ENCODE measurements around the gene TRAPPC3.

Gene TRAPPC3

DNA sequence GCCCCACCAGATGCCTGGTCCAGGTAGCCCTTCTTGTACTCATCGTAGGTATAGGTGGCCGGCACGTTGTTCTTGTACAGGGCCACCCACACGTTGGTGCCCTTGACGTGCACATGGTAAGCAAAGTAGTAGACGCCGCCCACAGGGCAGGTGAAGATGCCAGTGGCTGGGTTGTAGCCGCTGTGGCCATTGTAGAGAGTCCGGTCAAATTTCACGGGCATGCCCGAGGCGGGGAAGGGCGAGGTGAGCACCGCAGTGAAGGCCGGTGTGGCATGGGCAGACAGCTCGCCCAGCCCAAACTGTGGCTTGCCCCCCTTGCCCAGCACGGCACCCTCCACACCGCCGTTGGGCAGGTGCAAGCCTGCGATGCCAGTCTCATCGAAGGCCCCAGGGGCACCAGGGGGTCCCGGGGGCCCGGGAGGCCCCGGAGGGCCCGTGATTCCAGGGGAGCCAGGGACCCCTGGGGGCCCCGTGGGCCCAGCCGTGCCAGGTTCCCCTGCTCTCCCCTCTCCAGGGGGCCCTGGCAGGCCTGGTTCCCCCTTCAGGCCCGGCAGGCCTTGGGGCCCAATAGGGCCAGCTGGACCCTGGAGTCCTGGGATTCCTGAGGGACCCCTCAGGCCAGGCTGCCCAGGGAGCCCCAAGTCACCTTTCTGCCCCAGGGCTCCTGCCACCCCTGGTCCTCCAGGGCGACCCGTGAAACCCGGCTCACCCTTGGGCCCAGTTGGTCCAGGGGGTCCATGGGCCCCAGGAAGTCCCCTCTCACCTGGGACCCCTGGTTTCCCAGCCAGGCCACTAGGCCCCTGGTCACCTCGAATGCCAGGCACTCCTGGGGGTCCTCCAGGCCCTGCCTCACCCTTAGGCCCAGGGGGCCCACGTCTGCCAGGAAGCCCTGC is 51.3 kb downstream of the TRAPPC3 start:
- no peak for DNase-seq

DNA sequence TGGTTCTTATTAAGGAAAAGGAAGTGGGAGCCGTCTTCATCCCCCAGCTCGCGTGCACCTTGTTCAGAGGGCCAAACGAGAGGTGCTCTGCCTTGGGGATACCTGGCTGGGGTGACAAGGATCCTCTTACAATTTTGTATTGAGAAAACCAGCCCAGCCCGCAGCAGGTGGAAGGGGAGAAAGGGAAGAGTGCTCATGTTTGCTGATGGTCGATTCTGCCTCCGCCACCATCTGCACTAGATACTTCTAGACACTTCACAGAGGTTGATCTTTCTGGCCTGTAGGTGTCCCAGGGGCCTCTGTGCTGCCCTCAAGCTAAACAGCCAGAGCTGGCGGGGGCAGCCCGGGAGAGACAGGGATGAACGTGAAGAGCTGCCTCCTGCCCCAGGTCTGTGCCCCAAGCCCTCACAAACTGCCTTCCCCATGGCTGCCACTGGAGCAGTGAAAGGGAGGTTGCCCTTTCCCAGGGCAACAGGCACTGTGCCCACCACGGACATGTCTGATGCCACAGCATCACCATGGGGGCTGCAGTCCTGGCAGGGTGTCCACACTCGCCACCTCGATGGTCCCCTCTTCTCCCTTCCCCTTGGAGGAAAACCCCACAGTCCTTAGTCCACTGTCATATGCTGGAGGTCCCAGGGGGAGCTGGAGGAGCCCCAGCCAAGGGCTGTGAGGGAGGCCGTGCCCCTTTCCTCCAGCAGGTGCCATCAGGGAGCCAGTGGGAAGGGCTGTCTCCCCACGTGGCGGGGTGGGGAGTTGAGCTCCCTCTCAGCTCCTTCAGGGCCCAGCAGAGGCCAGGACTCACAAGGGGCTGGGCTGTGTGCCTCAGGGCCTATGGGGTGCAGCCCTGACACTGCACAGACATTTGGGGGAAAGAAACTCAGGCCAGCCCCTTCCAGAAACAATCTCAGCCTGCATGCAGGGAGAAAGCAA is 52.5 kb downstream of the TRAPPC3 start:
- peak; percentile 19 for DNase-seq

DNA sequence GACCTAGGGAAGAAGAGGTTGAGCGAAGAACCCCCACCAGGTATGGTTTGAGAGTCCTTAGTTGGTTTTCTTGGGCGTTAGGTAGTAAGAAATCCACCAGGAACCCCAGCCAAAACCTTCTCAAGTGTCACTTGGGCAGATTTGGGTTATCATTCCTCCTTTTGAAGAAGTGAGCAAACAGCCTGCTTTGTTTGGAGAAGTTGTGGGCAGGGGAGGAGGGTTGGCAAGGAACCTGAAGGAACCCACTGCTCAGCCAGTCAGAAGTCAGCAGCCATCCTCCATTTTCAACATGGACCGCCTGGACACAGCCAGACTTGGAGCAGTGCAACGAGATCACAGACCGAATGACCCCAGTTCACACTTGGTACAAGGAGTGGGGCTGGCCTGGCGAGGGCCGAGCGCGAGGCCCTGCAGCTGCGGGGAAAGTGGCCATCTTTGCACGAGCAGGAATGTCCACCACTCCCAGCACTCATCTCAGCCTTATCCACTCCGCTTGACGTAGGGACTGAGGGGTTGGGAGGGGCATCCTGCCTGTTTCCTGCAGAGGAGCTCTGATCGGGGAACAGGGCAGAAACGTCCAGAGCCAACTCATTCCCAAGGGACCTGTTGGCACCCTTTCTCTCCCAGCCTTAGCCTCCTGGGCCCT is 53.4 kb downstream of the TRAPPC3 start:
- no peak for DNase-seq

DNA sequence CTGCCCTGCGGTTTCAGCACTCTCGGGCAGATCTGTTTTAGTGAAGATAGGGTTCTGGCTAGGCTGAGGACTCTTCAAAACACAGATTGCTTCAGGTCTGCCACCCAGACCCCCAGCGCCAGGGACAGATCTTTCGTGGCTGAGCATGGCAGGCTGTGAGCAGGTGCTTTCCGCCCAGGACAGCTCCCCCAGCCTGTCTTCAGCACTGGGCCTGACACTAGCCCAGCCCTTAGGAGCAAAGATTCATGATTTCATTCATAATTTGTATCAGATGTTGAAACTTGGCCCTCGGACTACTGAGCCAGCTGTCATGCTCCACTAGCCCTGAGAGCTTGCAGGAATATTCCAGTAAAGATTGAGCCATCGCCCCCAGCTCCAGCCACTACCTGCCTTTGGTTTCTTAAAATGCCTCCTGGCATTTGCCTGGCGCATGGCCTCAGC is 54.6 kb downstream of the TRAPPC3 start:
- DNase-seq, result no peak

DNA sequence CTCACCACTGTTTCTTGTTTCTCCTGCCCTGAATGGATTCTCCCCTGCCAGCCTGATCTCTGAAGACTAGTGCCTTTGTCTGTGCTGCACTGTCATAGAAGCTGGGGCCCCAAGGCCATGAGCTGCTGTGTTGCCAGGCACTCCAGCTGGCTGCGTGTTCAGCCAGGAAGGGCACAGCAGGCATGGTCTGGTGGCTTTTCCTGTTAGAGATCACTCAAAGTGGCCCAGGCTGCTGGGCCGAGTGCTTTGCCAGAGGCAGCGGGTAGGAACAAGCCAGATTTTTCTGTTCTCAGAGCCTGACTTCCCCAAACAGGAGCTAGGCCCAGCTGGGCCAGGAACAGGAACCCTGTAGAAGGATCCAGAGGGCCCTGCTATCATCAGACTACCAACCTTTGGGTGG is 55.4 kb downstream of the TRAPPC3 start:
- no peak for DNase-seq

DNA sequence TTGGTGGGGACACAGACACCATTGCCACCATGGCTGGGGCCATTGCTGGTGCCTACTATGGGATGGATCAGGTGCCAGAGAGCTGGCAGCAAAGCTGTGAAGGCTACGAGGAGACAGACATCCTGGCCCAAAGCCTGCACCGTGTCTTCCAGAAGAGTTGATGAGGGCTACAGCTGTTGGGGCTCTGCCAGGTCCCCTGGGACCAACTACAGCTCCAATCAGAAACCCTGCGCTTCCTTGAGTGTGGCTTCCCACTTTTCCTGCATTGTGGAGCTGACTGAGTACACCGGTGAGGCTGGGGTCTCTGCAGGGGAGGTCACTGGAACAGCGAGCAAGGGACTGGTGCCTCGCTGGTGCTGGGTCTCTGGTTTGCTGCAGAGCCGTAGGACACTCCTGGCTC is 56.1 kb downstream of the TRAPPC3 start:
- DNase-seq, result no peak

DNA sequence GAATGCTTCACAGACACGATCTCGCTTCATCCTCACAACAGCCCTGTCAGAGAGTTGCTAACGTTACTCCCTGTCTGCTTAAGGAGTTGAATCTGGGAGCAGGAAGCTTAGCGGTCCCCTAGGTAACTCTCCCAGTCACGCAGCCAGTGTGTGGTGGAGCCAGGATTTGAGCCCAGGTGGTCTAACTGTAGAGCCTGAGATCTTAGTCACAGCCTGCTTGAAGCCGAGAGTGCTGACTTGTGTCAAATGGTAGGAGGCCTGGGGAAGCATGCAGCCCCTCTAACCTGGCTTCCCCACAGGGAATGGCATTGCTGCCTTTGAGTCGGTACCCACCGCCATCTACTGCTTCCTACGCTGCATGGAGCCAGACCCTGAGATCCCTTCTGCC is 56.5 kb downstream of the TRAPPC3 start:
- no peak for DNase-seq

DNA sequence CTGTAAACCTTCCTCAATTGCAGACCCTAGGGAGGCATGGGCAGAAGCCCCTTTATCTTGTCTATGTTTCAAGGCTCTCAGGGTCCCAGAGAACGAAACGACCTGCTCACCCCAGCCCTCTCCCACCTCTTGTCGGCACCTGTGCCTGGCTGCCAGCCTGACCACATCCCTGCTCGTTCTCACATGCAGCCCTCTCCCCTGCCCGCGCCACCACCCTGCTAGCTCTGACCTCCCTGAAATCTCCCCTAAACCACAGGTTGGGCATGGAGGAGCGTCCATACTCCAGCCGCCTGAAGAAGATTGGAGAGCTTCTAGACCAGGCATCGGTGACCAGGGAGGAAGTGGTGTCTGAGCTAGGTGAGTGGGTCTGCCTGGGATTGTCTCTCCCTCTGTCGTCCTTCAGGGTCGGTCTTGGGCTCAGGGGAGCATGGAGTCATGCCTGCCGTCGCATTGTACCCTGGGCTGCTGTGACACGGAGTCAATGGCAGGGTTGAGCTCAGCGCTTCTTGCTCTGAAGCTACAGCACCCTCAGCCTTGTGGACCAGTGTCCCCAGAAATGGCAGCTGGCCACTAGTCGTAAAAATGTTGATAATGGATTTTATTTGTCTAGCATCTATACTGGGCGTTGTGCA is 57.0 kb downstream of the TRAPPC3 start:
- DNase-seq, result no peak

DNA sequence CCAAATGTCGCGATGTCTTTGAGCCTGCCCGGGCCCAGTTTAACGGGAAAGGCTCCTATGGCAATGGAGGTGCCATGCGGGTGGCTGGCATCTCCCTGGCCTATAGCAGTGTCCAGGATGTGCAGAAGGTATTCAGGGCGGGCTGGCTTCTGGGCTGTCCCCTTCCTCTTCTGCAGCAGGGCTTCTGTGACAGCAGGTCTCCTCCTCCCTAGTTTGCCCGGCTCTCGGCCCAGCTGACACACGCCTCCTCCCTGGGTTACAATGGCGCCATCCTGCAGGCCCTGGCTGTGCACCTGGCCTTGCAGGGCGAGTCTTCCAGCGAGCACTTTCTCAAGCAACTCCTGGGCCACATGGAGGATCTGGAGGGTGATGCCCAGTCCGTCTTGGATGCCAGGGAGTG is 57.6 kb downstream of the TRAPPC3 start:
- no peak for DNase-seq

DNA sequence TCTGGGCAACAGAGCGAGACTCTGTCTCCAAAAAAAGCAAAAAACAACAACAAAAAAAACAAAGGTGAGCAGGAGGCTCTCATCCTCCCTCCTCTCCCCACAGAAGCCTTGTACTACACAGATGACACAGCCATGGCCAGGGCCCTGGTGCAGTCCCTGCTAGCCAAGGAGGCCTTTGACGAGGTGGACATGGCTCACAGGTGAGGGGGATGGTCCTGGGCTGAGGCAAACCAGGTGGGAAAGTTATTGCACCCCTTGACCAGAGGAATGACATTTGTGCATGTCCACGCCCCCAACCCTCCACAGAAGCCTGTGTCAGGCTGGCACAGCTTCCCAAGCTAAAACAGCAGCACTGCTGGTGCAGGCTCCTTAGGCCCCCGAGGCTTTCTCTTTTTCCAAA is 58.1 kb downstream of the TRAPPC3 start:
- DNase-seq, result no peak

DNA sequence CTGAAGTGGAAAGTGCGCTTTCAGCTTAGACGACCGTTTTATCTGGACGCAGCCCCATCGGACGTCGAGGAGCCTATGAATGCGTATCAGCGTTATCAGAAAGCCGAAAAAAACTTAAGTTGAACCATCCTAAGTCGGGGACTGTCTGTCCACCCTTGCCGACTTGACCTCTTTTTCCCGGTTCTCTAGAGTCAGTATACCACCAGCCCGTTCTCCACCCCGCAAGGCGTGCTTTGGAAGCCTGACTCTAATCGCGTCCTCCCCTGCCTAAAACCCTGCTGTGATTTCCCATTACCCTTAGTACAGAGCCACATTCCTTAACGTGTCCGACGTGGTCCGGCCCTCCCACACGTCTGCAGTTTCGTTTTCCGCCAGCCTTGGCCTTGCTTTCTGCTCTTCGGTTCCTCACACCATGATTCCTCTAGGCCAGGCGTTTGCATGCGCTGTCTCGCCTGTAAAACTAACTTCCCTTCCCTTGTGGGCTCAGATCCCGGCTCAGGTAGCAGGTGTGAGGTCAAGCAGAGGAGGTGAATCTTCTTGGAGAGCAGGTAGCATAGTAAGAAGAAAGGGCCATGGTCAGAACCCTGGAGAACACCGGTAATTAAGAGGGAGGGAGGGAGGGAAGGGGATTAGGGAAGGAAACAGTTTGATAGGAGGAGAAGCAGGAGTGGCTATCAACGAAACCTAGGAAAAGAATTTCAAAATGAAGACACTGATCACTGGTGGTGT is 59.7 kb downstream of the TRAPPC3 start:
- DNase-seq, result no peak

DNA sequence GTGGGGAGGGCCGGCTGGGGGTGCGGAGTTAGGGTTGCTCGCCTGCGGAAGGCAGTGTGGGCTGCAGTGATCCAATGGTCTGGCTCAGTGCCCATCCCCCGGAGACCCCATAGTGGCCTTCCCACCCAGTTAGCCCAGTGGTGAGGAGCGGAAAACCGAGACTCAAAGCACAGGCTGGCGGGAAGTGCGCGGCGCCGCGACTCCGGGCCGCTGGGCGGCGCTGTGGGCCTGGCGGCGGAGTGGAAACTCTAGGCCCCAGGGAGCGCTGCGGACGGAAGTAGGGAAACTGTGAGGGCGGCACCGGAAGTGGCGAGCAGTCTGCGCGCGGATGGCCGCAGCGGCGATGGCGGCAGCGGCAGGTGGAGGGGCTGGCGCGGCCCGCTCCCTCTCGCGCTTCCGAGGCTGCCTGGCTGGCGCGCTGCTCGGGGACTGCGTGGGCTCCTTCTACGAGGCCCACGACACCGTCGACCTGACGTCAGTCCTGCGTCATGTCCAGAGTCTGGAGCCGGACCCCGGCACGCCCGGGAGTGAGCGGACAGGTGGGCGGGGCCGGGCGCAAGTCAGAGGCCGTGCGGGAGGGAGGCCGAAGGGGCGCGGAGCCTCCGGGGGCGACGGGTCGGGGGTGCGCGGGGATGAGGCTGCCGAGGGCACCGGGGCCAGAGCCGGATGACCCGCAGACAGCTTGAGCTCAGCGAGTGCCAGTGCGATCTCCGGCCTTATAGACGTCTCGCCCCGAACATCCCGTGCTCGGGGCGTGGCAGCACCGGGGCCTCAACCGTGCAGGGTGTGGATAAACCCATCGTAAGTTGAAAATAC is 60.5 kb downstream of the TRAPPC3 start, which contains the start of gene ADPRS:
Gene ADPRS (plus strand): TSS at position 316 of the 816 bp plus-strand sequence. CDS start 13 bp downstream, at position 329.
- peak; percentile 85 for DNase-seq

DNA sequence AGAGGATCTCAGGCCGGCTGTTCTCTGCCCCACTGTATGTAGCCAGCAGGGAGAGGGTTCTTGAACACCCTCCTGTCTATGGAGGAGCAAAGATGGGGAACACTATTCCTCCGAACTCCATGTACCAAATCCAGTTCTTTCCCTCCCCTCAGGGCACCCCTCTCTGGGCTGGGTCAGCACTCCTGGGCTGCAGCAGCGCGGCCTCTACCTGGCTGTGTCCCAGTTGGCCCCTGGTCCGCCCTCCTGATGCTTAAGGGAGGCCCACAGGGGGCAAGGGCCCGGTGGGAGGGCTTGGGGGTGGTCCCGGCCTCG is 61.1 kb downstream of the TRAPPC3 start:
- no peak for DNase-seq

DNA sequence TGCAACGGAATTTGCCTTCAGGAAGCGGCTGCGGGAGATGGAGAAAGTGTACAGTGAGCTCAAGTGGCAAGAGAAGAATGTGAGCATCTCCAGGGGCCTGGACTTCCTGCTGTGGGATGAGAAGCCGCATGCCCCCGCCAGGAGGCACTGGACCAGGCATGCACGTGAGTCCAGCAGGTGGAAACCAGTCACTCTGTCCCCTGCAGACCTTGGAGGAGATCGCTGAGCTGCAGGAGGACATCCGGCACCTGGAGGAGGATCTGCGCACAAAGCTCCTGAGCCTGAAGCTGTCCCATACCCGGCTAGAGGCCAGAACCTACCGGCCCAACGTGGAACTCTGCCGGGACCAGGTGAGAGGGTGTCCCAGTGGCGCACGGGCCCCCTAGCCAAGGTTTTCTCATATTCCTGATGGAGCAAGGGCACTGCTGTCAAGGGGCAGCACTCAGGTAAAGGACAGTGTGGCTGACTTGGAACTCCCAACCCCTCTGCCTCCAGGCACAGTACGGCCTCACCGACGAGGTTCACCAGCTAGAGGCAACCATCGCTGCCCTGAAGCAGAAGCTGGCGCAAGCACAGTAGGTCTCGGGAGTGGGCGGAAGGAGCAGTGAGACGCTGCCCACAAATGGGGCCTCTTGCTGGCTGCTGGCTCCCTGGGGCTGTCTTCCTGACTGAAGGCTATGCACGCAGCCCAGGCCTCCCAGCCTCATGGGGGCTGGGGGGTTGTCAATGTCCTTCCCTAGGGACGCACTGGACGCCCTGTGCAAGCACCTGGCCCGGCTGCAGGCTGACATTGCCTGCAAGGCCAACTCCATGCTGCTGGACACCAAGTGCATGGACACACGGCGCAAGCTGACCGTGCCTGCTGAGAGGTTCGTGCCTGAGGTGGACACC is 61.8 kb downstream of the TRAPPC3 start:
- DNase-seq, result no peak

Data from NCI-H1105 treated with DMSO at 0.1 percent for 48 hours (cell line).